ENCODE results near the gene DIP2B. TPM values are rescaled to one million over a fixed set of nuclear protein-coding genes. Genes with fewer than 3 reads are reported as not detected.

Gene DIP2B
- 31.7 and 36.0 TPM in 2 replicates for polyA plus RNA-seq

DNA sequence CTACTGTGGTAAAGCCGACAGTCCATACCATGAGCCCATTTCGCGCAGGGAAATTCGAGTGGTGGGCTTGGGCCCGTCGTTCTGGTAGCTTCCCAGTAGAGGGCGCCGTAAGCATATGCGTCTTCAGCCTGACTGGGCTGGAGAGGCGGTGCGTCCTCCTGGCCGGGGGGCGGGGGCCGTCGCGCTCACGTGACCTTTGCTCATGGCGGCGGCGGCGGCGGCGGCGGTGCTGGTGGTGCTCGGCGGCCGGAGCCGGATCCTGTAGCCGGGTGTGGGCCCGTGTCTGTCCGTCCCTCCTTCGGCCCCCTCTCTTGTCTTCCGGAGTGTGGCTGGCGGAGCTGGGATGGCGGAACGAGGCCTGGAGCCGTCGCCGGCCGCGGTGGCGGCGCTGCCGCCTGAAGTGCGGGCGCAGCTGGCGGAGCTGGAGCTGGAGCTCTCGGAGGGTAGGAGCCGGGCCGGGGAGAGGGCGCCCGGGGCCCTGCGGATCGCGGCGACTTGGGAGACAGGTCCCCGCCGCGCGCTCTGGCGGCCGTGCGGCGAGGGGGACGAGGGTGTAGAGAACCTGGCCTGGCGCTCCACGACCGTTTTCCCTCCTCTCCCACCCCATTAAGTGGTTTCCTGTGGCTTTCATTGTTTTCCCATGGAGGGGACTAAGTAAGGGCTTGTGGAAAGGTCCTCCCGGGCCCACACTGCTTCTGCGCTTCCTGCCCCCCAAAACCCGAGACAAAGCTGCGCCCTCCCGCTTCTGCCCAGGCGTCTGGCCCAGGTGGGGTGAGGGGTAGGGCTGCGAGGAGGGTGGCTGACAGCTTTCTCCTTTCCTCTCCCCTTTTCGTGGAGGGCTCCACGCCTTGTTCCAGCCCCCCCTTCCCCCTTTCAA lies at the start of gene DIP2B:
Gene DIP2B (plus strand): TSS at position 188 of the 877 bp plus-strand sequence. CDS start 156 bp downstream, at position 344.

DNA sequence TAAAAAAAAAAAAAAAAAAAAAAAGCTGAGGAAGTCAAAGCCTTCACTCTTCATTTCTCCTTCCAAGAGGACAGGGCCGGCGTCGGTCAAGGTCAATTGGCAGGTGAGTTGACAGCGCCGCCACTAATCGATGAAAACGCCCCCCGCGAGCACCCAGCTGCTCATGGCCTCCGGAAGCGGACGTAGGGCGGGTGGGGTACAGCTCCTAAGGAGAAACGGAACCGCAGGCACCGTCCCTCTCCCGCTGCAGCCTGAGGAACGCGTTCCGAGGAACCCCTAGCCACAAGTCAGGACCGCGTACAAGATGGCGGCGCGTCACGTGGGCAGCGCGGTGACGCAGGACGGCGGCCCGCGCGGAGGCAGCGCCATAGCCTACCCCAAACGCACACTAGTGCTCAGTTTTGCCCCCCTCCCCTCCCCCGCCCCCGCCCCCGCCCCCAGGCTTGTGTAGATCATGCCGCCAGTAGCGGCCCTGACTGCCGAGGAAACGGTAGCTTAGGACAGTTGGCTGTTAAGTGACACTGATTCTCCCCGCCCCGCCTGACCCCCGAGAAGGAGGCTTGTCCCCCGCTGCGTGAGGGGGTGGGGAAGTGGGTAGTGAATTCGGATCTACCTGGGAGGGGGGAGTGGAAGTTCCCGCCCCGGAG lies 259.0 kb downstream of the DIP2B start, which contains the start of gene ATF1:
Gene ATF1 (plus strand): TSS at position 463 of the 647 bp plus-strand sequence. CDS start 16,045 bp downstream, outside the sequence.

Other genes starting within 250 kb of the DIP2B start
- gene LIMA1, start 221.5 kb upstream of the DIP2B start, polyA plus RNA-seq: 14.1 and 16.2 TPM in 2 replicates
- 1.5 TPM in 1 of 2 replicates, not detected in the other for gene FAM186A, start 108.4 kb upstream of the DIP2B start, polyA plus RNA-seq
- gene LARP4, start 104.1 kb upstream of the DIP2B start, polyA plus RNA-seq: 47.8 and 62.6 TPM in 2 replicates

Measured in Purkinje cell (primary cell).